Testis (tissue), 3 donors: ENCODE data around the gene SEZ6L2. TPM values are rescaled to one million over a fixed set of nuclear protein-coding genes. Genes with fewer than 3 reads are reported as not detected.

Source experiments
- DNase-seq: peaks from one replicate; pipeline ENCODE4 v3.0.0-alpha.2; 2019
- H3K27ac ChIP-seq, 2 donors: fragments of 200-600 bp; sonication (generic); one replicate each; pipeline ENCODE4 v1.5.1; 2019
- H3K27me3 ChIP-seq: fragments of 200-600 bp; sonication (generic); one replicate; pipeline ENCODE4 v1.5.1; 2019
- H3K36me3 ChIP-seq: fragments of 200-600 bp; sonication (generic); one replicate; pipeline ENCODE4 v1.5.1; 2017; ENCODE audit warnings: low read depth; ENCODE audit errors: missing control alignments
- H3K4me1 ChIP-seq: fragments of 200-600 bp; sonication (generic); one replicate; pipeline ENCODE4 v1.5.1; 2019
- H3K4me3 ChIP-seq, 2 donors: fragments of 200-600 bp; sonication (generic); one replicate each; pipeline ENCODE4 v1.5.1; 2017 to 2019
- H3K9me3 ChIP-seq: fragments of 200-600 bp; sonication (generic); one replicate; pipeline ENCODE4 v1.5.1; 2017
- CTCF ChIP-seq, 3 experiments: fragments of 450-650 bp in 2 of 3; fragments of 200-600 bp in 1 of 3; sonication (generic) in 1 of 3; IDR thresholded peaks; one replicate each; pipeline ENCODE4 v1.5.1; 2016 to 2019; ENCODE audit warnings: antibody characterized with exemption in 3 of 3, mild to moderate bottlenecking in 2 of 3, moderate library complexity in 1 of 3
- POLR2A ChIP-seq: fragments of 450-650 bp; IDR thresholded peaks from one replicate; pipeline ENCODE4 v1.6.1; 2017; ENCODE audit warnings: antibody characterized with exemption, mild to moderate bottlenecking, moderate library complexity
- WGBS, 2 donors: methylation state at CpG; one replicate each; pipeline ENCODE4 v1.1.5; 2018; 5-methylcytosine and 5-hydroxymethylcytosine counted together
- intact Hi-C: fragments of 100-400 bp; cut with DNase I; formaldehyde crosslinking; loops from one replicate; pipeline ENCODE4 v1.15.1; 2023; ENCODE audit warnings: low total_unique reads
- polyA plus RNA-seq: library from polyadenylated mRNA; stranded (reverse); fragments of 350-450 nt; fragmentation: Illumina TruSeq; extraction: RNeasy Lipid Tissue Mini Kit (QIAGEN cat#74804); gene quantifications from one replicate; pipeline ENCODE4 v1.2.3, GENCODE V29; 2014; ENCODE audit warnings: low read depth, low replicate concordance; ENCODE audit not compliant: insufficient read depth
- total RNA-seq, 2 donors: library from RNA; depleted of rRNA; stranded (reverse); fragments of >200 nt; gene quantifications; one replicate each; pipeline ENCODE4 v1.2.3, GENCODE V29; 2016

Gene SEZ6L2
- total and polyA plus RNA-seq, 3 donors from 2014 or later, result 40.9 to 57.5 (median 43.7) TPM

GRCh38 chr16:29922986-29923501 is 23.7 kb upstream of the SEZ6L2 start:
- no peak for DNase-seq
- H3K4me3 ChIP-seq, result no peak overlapping the region
- intact Hi-C loops, result no loop called here
- no peaks in the 10 kb centered on the region for H3K27me3 ChIP-seq
- no peaks in the 10 kb centered on the region for H3K36me3 ChIP-seq
- H3K4me1 ChIP-seq, result peaks cover 26% of the 10 kb centered on the region
- no peak for TF ChIP-seq POLR2A
- TF ChIP-seq CTCF (IDR thresholded peaks at IDR 0.05), result no peak
- H3K9me3 ChIP-seq, result no peaks in the 10 kb centered on the region
- WGBS, 2 donors, result 83 to 94% methylated on average over 6 to 12 of the region's 12 CpGs
- peak overlapping the region; percentile 63 to 64 for H3K27ac ChIP-seq

GRCh38 chr16:29922326-29922725 is 23.0 kb upstream of the SEZ6L2 start:
- intact Hi-C loops, result no loop called here
- H3K4me3 ChIP-seq, result no peak overlapping the region
- peak; percentile 61 for DNase-seq
- no peaks in the 10 kb centered on the region for H3K27me3 ChIP-seq
- no peaks in the 10 kb centered on the region for H3K9me3 ChIP-seq
- peak overlapping the region; percentile 64 to 65 for H3K27ac ChIP-seq
- WGBS, 2 donors, result 65 to 70% methylated on average over 2 of the region's 2 CpGs
- peaks cover 25% of the 10 kb centered on the region for H3K4me1 ChIP-seq
- TF ChIP-seq CTCF (IDR thresholded peaks at IDR 0.05), result no peak
- TF ChIP-seq POLR2A, result no peak
- H3K36me3 ChIP-seq, result peaks cover 2% of the 10 kb centered on the region

GRCh38 chr16:29921034-29921385 is 21.7 kb upstream of the SEZ6L2 start:
- DNase-seq, result no peak
- Histone ChIP-seq H3K27ac (peak overlapping the region; percentile 65 to 73), H3K9me3 (no peaks in the 10 kb centered on the region), H3K27me3 (no peaks in the 10 kb centered on the region), H3K4me3 (no peak overlapping the region), H3K36me3 (peaks cover 4% of the 10 kb centered on the region), H3K4me1 (peaks cover 18% of the 10 kb centered on the region)
- WGBS, 2 donors, result 42 to 59% methylated on average over 3 of the region's 3 CpGs
- intact Hi-C loops, result no loop called here
- TF ChIP-seq POLR2A, result no peak
- TF ChIP-seq CTCF (IDR thresholded peaks at IDR 0.05), result no peak

GRCh38 chr16:29920288-29921033 is 21.1 kb upstream of the SEZ6L2 start:
- TF ChIP-seq CTCF (IDR thresholded peaks at IDR 0.05), result no peak
- no peak for TF ChIP-seq POLR2A
- no peak overlapping the region for H3K4me3 ChIP-seq
- H3K36me3 ChIP-seq, result peaks cover 4% of the 10 kb centered on the region
- H3K27me3 ChIP-seq, result no peaks in the 10 kb centered on the region
- H3K27ac ChIP-seq, result no peak overlapping the region
- 57 to 69% methylated on average over 6 of the region's 6 CpGs for WGBS, 2 donors
- no peaks in the 10 kb centered on the region for H3K9me3 ChIP-seq
- intact Hi-C loops, result no loop called here
- DNase-seq, result no peak
- peaks cover 18% of the 10 kb centered on the region for H3K4me1 ChIP-seq

- peaks cover 4% of the 10 kb centered on the region for H3K36me3 ChIP-seq
- TF ChIP-seq POLR2A, result no peak
- no peak for TF ChIP-seq CTCF (IDR thresholded peaks at IDR 0.05)
- DNase-seq, result no peak
- peaks cover 10% of the 10 kb centered on the region for H3K4me1 ChIP-seq
- no peak overlapping the region for H3K4me3 ChIP-seq
- no peaks in the 10 kb centered on the region for H3K27me3 ChIP-seq
- H3K27ac ChIP-seq, result no peak overlapping the region
- H3K9me3 ChIP-seq, result no peaks in the 10 kb centered on the region
- intact Hi-C loops, result no loop called here
- WGBS, 2 donors, result 88 to 91% methylated on average over 1 of the region's 1 CpG
These were observed 17.6 kb upstream of the SEZ6L2 start for GRCh38 chr16:29916979-29917378.
